Measurements from ENCODE around the gene RIF1. TPM values are rescaled to one million over a fixed set of nuclear protein-coding genes. Genes with fewer than 3 reads are reported as not detected.

RIF1 gene
- total RNA-seq, 1 experiment from 2014 or later, result 123 TPM

GRCh38 chr2:151506170-151506569 lies 96.5 kb downstream of the RIF1 start:
- Histone ChIP-seq H3K56ac (ENCODE audit: insufficient read length, low read depth, low read length) (no peak overlapping the region), H2BK15ac (ENCODE audit: low read depth, low read length) (no peak overlapping the region), H2BK120ac (ENCODE audit: low read depth, low read length, poor library complexity, severe bottlenecking) (no peak overlapping the region), H3K9me3 (ENCODE audit: control insufficient read depth, low read depth, low read length) (no peaks in the 10 kb centered on the region), H3K23me2 (ENCODE audit: insufficient read length, low read depth, low read length, poor library complexity, severe bottlenecking) (no peaks in the 10 kb centered on the region), H2BK20ac (ENCODE audit: low read depth, low read length, poor library complexity, severe bottlenecking) (no peak overlapping the region), H3K9ac (ENCODE audit: extremely low read depth, insufficient read length, low read length) (no peak overlapping the region), H3K4me1 (ENCODE audit: insufficient read depth, low read length) (no peaks in the 10 kb centered on the region), H3K79me2 (ENCODE audit: insufficient read depth, low read length) (no peaks in the 10 kb centered on the region), H4K20me1 (ENCODE audit: control insufficient read depth, insufficient read depth, insufficient read length) (no peaks in the 10 kb centered on the region), H2AK5ac (ENCODE audit: insufficient read length, low read length) (no peak overlapping the region), H3K23ac (ENCODE audit: insufficient read length, low read depth, low read length) (no peak overlapping the region), H4K91ac (ENCODE audit: insufficient read length, low read depth, low read length) (no peak overlapping the region), H3K18ac (ENCODE audit: insufficient read length, low read depth, low read length) (no peak overlapping the region), H2BK5ac (ENCODE audit: insufficient read length, low read length) (no peak overlapping the region), H4K8ac (replicated peaks; ENCODE audit: insufficient read length, low read depth, low read length) (no peak overlapping the region), H4K5ac (ENCODE audit: insufficient read length, low read depth, low read length) (no peak overlapping the region), H3K4me2 (ENCODE audit: insufficient read depth, insufficient read length, low read length) (no peak overlapping the region), H3K27me3 (ENCODE audit: insufficient read depth, low read length) (no peaks in the 10 kb centered on the region), H3K27ac (ENCODE audit: insufficient read length, low read depth, low read length) (no peak overlapping the region), H3K4ac (ENCODE audit: low read depth, low read length) (no peak overlapping the region), H3T11ph (ENCODE audit: low read length) (no peak overlapping the region), H2BK12ac (ENCODE audit: insufficient read length, low read depth, low read length) (no peak overlapping the region), H3K79me1 (ENCODE audit: insufficient read depth, low read depth, low read length, poor library complexity, severe bottlenecking) (no peaks in the 10 kb centered on the region), H2AFZ (ENCODE audit: low read length) (no peak overlapping the region), H3K14ac (ENCODE audit: insufficient read depth, low read length) (no peak overlapping the region)
- Mint-ChIP-seq H3K4me3 (no peak overlapping the region), H3K4me1 (peaks cover 5 to 10% of the 10 kb centered on the region in 2 experiments), H3K9me3 (no peaks in the 10 kb centered on the region), H3K27ac (no peak overlapping the region), H3K27me3 (ENCODE audit: low read depth) (no peaks in the 10 kb centered on the region), H3K36me3 (ENCODE audit: insufficient read depth in 1 of 3, low read depth in 3 of 3) (no peaks in the 10 kb centered on the region)
- no peak for DNase-seq
- TF ChIP-seq, protein P1, sequence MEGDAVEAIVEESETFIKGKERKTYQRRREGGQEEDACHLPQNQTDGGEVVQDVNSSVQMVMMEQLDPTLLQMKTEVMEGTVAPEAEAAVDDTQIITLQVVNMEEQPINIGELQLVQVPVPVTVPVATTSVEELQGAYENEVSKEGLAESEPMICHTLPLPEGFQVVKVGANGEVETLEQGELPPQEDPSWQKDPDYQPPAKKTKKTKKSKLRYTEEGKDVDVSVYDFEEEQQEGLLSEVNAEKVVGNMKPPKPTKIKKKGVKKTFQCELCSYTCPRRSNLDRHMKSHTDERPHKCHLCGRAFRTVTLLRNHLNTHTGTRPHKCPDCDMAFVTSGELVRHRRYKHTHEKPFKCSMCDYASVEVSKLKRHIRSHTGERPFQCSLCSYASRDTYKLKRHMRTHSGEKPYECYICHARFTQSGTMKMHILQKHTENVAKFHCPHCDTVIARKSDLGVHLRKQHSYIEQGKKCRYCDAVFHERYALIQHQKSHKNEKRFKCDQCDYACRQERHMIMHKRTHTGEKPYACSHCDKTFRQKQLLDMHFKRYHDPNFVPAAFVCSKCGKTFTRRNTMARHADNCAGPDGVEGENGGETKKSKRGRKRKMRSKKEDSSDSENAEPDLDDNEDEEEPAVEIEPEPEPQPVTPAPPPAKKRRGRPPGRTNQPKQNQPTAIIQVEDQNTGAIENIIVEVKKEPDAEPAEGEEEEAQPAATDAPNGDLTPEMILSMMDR (conservative IDR thresholded peaks at IDR 0.05), result no peak
- no CpG with 5 or more reads among the region's 4 CpGs for WGBS (ENCODE audit: extremely low coverage, insufficient read length, low lambda C conversion rate)
